Epithelial cell of proximal tubule (primary cell): ENCODE data around the gene ATP10B. TPM values are rescaled to one million over a fixed set of nuclear protein-coding genes. Genes with fewer than 3 reads are reported as not detected.

Source experiments
- DNase-seq: peaks from one replicate; pipeline ENCODE4 v3.0.0-alpha.2; 2011; ENCODE audit warnings: low read depth
- H3K4me3 ChIP-seq: 2 replicates; pipeline ENCODE4 v1.5.1; 2011; ENCODE audit warnings: low read depth, mild to moderate bottlenecking, low read length
- CTCF ChIP-seq: conservative IDR thresholded peaks from 2 replicates; pipeline ENCODE4 v1.5.1; 2012; ENCODE audit warnings: low read depth, mild to moderate bottlenecking, low read length
- total RNA-seq: library from RNA; depleted of rRNA; stranded (reverse); fragments of >200 nt; gene quantifications from 2 replicates; pipeline ENCODE4 v1.2.3, GENCODE V29; 2015

ATP10B gene
- total RNA-seq, 1 donor from 2014 or later, result 0.06 TPM

DNA sequence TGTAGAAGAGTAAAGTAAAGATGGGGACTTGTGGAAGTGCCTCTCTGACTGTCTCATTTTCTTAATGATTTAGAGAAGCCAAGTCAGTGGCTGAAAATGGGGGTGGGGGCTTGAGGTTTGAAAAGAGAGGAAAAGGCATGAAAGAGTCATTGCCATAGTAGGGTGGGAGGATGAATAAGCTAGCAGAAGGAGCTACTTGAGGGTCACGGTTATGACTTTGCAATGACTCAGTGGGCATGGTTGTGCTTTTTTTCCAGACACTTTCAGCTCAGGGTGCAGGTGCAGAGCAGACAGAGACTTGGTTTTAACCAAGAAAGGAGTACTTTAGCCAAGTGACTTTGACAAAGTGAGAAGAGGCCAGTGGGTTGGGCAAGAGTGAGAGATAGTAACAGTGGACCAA is 312.6 kb downstream of the ATP10B start:
- no peak for TF ChIP-seq CTCF
- DNase-seq, result peak; percentile 66
- no peak overlapping the region for H3K4me3 ChIP-seq

DNA sequence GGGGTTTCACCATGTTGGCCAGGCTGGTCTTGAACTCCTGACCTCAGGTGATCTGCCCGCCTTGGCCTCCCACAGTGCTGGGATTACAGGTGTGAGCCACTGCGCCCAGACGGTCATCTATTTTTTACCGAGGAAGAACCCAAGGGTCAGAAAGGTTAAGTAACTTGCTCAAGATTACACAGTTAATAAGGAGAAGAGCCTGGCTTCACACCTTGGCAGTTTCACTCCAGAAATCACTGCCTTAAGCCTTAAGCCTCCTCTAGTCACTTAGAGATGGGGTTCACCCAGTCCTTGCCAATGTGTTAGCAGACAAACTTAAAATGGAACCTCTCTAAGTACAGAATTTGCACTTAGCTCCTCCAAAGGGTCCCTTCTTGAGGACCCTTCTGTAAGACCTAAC is 314.1 kb downstream of the ATP10B start:
- H3K4me3 ChIP-seq, result no peak overlapping the region
- TF ChIP-seq CTCF, result no peak
- DNase-seq, result no peak

DNA sequence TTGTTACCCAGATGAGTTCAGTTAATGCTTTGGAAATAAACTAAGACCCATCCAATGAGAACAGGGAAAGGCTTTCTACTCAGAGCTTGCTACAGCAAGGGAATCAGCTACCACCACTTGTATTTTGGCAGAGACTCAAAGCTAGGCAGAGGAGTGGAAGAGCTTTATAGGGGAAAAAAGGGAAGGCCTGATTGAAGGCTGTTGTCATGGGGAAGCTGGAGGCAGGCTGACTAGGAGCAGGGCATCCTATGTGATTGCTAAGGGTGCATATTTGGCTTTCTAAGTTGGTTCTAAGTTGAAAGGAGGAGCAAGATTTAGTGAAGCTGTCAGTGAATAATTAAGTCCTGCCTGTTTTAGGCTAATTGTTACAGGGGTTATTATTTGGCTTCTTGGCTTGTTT is 314.9 kb downstream of the ATP10B start:
- no peak overlapping the region for H3K4me3 ChIP-seq
- TF ChIP-seq CTCF, result no peak
- DNase-seq, result no peak

DNA sequence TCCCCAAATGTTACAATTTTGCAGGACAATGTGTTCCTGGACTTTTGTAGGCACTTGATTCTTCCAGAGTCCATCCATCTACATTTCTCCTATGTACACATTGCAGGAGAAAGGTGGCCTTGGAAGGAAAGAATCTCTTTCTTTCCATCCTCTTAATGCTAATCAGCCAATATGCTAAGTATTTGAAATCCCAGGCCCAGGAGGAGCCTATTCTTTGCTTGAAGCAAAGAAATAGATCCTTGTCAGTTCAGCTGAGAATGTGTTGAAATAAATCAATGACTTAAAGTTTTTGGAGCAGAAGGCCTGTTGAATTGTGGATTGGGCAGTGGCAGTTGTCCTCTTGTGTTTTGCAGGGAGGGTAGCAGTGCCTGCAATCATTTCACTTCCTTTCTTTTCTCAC is 317.1 kb downstream of the ATP10B start:
- no peak overlapping the region for H3K4me3 ChIP-seq
- no peak for TF ChIP-seq CTCF
- no peak for DNase-seq

- no peak for TF ChIP-seq CTCF
These were observed 317.9 kb downstream of the ATP10B start for GRCh38 chr5:160534125-160534524.

GRCh38 chr5:160525471-160526261 is 326.3 kb downstream of the ATP10B start:
- H3K4me3 ChIP-seq, result no peak overlapping the region
- TF ChIP-seq CTCF, result no peak
- DNase-seq, result no peak

More at GRCh38 chr5:160534125-160534524, 317.9 kb downstream of the ATP10B start:
- H3K4me3 ChIP-seq, result no peak overlapping the region
- no peak for DNase-seq

DNA sequence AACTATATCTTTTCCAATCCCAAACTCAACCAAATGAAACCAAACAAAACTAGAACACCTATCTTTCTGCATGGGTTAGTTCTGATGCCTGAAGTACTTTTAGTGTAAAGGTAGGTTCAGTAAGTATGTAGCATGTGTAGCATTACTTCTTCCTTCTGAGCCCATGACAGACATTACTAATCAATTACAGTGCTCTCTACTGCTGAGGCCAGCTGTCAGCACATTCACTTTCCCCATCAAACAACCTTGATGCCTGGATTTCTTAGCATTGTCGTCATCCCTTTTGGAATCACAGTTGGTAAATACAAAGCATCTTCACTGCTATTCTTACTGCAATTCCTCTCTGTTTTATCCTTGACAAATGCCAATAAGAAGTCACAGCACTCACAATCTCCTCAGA is 327.2 kb downstream of the ATP10B start:
- H3K4me3 ChIP-seq, result no peak overlapping the region
- no peak for DNase-seq
- no peak for TF ChIP-seq CTCF
